ENCODE data around the gene AIMP1.

DNA sequence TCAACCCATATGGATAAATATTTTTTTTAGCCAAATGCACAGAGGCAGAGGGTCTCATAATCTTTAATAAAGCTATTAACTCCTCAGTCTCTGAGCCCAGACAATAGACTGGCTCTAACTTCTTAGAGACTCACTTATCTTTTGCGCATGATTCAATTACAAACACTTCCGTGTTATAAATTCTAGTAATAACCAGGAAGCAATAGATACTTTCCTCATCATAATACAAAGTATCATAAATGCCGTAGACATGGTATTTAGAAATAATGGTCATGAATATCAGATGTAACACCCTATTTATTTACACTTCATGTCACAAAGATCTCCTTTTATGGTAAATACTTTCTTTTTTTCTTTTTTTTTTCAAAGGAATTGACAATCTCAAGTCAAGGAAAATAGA lies 56.7 kb downstream of the AIMP1 start:
- TF ChIP-seq SREBF1 (IDR thresholded peaks at IDR 0.05; ENCODE audit: low read length) (no peak), EZH2 (IDR thresholded peaks at IDR 0.05; ENCODE audit: borderline replicate concordance, control insufficient read depth, low read depth, low read length) (no peak), POLR2AphosphoS5 (IDR thresholded peaks at IDR 0.05; ENCODE audit: low read length) (no peak), POLR2A (IDR thresholded peaks at IDR 0.05; ENCODE audit: low read depth, low read length) (no peak), NBN (IDR thresholded peaks at IDR 0.05) (no peak), EGR1 (IDR thresholded peaks at IDR 0.05; ENCODE audit: borderline replicate concordance in 1 of 2, low read depth in 2 of 2, low read length in 2 of 2) (no peak)
- TF ChIP-seq, protein P1, sequence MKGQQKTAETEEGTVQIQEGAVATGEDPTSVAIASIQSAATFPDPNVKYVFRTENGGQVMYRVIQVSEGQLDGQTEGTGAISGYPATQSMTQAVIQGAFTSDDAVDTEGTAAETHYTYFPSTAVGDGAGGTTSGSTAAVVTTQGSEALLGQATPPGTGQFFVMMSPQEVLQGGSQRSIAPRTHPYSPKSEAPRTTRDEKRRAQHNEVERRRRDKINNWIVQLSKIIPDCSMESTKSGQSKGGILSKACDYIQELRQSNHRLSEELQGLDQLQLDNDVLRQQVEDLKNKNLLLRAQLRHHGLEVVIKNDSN (IDR thresholded peaks at IDR 0.05; ENCODE audit: borderline replicate concordance, extremely low read length, insufficient read depth, low read depth, low read length), result no peak
- TF ChIP-seq, protein P2, sequence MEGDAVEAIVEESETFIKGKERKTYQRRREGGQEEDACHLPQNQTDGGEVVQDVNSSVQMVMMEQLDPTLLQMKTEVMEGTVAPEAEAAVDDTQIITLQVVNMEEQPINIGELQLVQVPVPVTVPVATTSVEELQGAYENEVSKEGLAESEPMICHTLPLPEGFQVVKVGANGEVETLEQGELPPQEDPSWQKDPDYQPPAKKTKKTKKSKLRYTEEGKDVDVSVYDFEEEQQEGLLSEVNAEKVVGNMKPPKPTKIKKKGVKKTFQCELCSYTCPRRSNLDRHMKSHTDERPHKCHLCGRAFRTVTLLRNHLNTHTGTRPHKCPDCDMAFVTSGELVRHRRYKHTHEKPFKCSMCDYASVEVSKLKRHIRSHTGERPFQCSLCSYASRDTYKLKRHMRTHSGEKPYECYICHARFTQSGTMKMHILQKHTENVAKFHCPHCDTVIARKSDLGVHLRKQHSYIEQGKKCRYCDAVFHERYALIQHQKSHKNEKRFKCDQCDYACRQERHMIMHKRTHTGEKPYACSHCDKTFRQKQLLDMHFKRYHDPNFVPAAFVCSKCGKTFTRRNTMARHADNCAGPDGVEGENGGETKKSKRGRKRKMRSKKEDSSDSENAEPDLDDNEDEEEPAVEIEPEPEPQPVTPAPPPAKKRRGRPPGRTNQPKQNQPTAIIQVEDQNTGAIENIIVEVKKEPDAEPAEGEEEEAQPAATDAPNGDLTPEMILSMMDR (IDR thresholded peaks at IDR 0.05 in 2 of 3, conservative IDR thresholded peaks at IDR 0.05 in 1 of 3; ENCODE audit: control insufficient read depth in 2 of 3, extremely low read depth in 1 of 3, insufficient read depth in 1 of 3, low read depth in 3 of 3, low read length in 3 of 3), result no peak
